Right cardiac atrium (tissue), 5 donors: ENCODE results near the gene LHFPL3. TPM values are rescaled to one million over a fixed set of nuclear protein-coding genes. Genes with fewer than 3 reads are reported as not detected.
A peak's percentile ranks its signal among the peaks of the same experiment; 100 is the strongest.
"Not testable (repeated sequence)": the region's sequence is repeated elsewhere in the genome, so short reads cannot be mapped to it uniquely, and the experiment has no call there.

Experiments
- ATAC-seq, 2 donors: fragments of 200-7000 bp; cut with Tn5 transposase; one replicate each; pipeline versions ENCODE4 v1.8.0 to v1.9.1; 2020; ENCODE audit warnings: moderate library complexity in 2 of 2, mild to moderate bottlenecking in 1 of 2
- DNase-seq, 3 donors: peaks; one replicate each; pipeline ENCODE4 v3.0.0-alpha.2; 2020
- H3K27ac ChIP-seq: one replicate; pipeline ENCODE4 v1.5.1; 2013; ENCODE audit warnings: mild to moderate bottlenecking, low read length, control low read depth, moderate library complexity
- H3K27me3 ChIP-seq: one replicate; pipeline ENCODE4 v1.6.1; 2013; ENCODE audit not compliant: control insufficient read depth, insufficient read depth
- H3K4me1 ChIP-seq: one replicate; pipeline ENCODE4 v1.6.1; 2013; ENCODE audit warnings: low read length; ENCODE audit not compliant: control insufficient read depth, insufficient read depth
- H3K4me3 ChIP-seq: one replicate; pipeline ENCODE4 v1.5.1; 2013; ENCODE audit warnings: low read length, control low read depth
- H3K9me3 ChIP-seq: one replicate; pipeline ENCODE4 v1.6.1; 2013; ENCODE audit warnings: low read length; ENCODE audit not compliant: control insufficient read depth
- WGBS: extraction: QIAGEN DNeasy Blood & Tissue Kit; methylation state at CpG from one replicate; pipeline ENCODE4 v1.1.7; 2013; 5-methylcytosine and 5-hydroxymethylcytosine counted together
- intact Hi-C, 4 donors: fragments of 100-400 bp; cut with DNase I; formaldehyde crosslinking; loops; one replicate each; pipeline versions ENCODE4 v1.11.0 to v1.14.0; 2022 to 2023
- polyA plus RNA-seq: library from polyadenylated mRNA; stranded (reverse); fragments of 200-250 nt; gene quantifications from one replicate; pipeline ENCODE4 v1.2.3, GENCODE V29; 2013
- total RNA-seq, 4 donors: library from RNA; stranded (reverse); fragmentation: NEBNext Ultra II Directional; extraction: Animal tissue kit (Norgen Biotek cat#: 25700); gene quantifications; one replicate each; pipeline ENCODE4 v1.2.1, GENCODE V29; 2021
- donor health status: healthy with polysubstance abuse.
- donor health status: DM: no; HTN: yes; CAD: no.
- donor health status: DM: no; HTN: no; CAD: no.
- donor health status: DM: no; HTN: yes; CAD: no; lungs with severe emphysema.
- donor health status: DM: yes; HTN: yes; CAD: no.

The LHFPL3 gene
- total and polyA plus RNA-seq, 5 donors, result not detected

DNA sequence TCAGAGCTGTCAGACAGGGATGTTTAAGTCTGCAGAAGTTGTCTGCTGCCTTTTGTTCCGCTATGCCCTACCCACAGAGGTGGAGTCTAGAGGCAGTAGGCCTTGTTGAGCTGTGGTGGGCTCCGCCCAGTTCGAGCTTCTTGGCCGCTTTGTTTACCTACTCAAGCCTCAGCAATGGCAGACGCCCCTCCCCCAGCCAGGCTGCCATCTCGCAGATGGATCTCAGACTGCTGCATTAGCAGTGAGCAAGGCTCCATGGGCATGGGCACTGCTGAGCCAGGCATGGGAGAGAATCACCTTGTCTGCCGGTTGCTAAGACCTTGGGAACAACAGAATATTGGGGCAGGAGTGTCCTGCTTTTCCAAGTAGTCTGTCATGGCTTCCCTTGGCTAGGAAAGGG, 267.2 kb downstream of the LHFPL3 start:
- H3K27ac ChIP-seq, H3K4me3 ChIP-seq, H3K4me1 ChIP-seq, DNase-seq, H3K27me3 ChIP-seq, H3K9me3 ChIP-seq, ATAC-seq, intact Hi-C loops: not testable (repeated sequence)
- WGBS, result 76% methylated on average over 7 of the region's 7 CpGs

DNA sequence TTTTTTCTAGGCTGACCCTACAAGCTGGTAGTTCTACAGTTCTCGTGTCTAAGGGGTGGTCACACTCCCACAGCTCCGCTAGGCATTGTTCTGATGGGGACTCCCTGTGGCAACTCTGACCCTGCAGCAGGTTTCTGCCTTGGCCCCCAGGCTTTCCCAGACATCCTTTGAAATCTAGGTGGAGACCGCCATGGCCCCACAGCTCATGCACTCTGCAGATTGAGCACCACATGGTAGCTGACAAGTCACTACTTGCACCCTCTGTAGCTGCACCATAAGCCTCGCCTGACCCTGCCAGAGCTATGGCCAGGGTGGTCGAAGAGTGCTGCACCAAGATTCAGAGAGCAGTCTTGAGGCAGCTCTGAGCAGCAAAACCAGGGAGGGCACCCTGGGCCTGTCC, 275.6 kb downstream of the LHFPL3 start:
- Histone ChIP-seq H3K9me3 (no peaks in the 10 kb centered on the region), H3K4me1 (no peaks in the 10 kb centered on the region), H3K27ac (no peak overlapping the region), H3K27me3 (no peaks in the 10 kb centered on the region), H3K4me3 (no peak overlapping the region)
- intact Hi-C loops, result no loop called here
- 61% methylated on average over 5 of the region's 5 CpGs for WGBS
- ATAC-seq (no peak), DNase-seq (no peak)

DNA sequence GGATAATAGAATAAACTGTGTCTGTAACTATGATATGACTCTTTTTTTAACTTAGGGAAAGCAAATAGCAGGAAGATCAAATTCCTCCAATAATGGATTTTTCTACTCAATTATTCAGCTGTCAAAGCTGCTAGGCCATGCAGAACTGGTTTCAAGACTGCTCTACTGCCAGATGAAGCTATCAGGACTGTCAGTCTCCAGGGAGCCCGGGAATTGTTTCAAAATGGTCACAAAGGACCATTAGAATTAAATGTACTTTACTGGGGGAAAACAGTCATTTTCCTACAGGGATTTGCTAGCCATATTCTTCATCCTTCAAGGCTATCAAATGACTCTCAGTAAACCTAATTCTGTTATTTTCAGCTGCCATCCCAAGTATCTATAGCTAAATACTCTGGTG, 276.3 kb downstream of the LHFPL3 start:
- ATAC-seq (no peak), DNase-seq (no peak)
- H3K4me1 ChIP-seq, result no peaks in the 10 kb centered on the region
- H3K4me3 ChIP-seq, result no peak overlapping the region
- intact Hi-C loops, result no loop called here
- H3K27me3 ChIP-seq, result no peaks in the 10 kb centered on the region
- no peak overlapping the region for H3K27ac ChIP-seq
- 54% methylated on average over 1 of the region's 1 CpG for WGBS
- H3K9me3 ChIP-seq, result no peaks in the 10 kb centered on the region

DNA sequence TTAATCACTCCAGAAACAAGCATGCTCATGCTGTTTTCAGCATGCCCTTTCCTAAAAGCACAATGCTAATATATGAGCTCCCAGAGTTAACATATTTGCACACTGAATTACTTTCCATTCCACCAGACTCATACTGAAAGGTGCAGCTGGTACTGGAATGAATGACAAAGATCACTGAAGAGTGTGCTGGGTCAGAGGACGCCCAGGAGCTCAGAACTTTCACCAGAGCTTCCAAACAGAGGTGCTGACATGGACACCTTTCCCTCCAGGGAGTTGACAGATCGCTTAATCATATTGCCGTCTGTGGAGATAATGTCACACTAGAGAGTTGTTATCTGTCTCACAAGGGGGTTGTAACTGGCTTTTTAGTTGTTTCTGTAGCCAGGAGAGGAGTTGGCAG, 292.9 kb downstream of the LHFPL3 start:
- Histone ChIP-seq H3K9me3 (no peaks in the 10 kb centered on the region), H3K27ac (no peak overlapping the region), H3K4me1 (no peaks in the 10 kb centered on the region), H3K4me3 (no peak overlapping the region), H3K27me3 (no peaks in the 10 kb centered on the region)
- ATAC-seq (no peak), DNase-seq (no peak)
- 17% methylated on average over 3 of the region's 3 CpGs for WGBS
- intact Hi-C loops, result no loop called here

DNA sequence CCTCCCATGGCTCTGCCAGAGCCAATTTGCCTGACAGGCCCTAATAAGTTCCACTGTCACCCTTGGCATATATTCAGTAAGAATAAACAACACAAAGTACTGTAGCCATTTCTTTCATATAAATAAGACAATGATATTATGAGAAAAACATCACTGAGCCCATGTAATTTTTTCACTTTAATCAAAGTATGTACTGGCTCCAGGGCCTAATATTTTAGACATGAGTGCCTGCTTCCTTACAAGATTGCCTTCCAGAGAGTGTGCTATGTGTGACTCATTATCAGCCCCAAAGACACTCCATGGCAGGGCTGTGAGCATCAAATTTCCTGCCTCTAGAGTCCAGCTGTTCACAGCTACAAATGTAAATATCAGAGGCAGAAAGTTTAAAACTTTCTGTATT, 297.6 kb downstream of the LHFPL3 start:
- Histone ChIP-seq H3K4me3 (no peak overlapping the region), H3K4me1 (no peaks in the 10 kb centered on the region), H3K27ac (no peak overlapping the region), H3K9me3 (no peaks in the 10 kb centered on the region), H3K27me3 (no peaks in the 10 kb centered on the region)
- intact Hi-C loops, result no loop called here
- no peak for ATAC-seq
- DNase-seq, result no peak

DNA sequence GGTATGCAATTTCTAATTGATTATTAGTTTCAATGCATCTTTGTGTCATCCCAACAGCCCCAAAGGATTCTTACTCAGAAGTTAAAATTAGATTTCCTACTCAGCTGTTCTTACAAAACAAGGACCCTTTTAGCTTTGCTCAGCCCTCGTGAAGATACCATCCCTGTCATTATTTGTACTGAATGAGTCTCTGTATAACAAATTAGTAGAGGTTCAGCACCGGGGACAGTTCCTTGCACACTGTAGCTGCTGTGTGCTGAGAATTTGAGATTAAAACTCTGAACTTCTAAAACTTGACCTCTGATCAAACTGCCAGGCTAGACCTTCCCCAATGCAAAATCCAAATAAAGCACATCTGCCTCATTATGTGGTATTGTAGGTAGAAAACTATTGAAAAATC, 299.1 kb downstream of the LHFPL3 start:
- no peak for ATAC-seq
- 3% methylated on average over 2 of the region's 2 CpGs for WGBS
- no peaks in the 10 kb centered on the region for H3K9me3 ChIP-seq
- H3K4me1 ChIP-seq, result no peaks in the 10 kb centered on the region
- peak in 2 of 3 donors; percentile 6 to 35 for DNase-seq
- no peaks in the 10 kb centered on the region for H3K27me3 ChIP-seq
- no peak overlapping the region for H3K27ac ChIP-seq
- intact Hi-C loops, result no loop called here
- no peak overlapping the region for H3K4me3 ChIP-seq

DNA sequence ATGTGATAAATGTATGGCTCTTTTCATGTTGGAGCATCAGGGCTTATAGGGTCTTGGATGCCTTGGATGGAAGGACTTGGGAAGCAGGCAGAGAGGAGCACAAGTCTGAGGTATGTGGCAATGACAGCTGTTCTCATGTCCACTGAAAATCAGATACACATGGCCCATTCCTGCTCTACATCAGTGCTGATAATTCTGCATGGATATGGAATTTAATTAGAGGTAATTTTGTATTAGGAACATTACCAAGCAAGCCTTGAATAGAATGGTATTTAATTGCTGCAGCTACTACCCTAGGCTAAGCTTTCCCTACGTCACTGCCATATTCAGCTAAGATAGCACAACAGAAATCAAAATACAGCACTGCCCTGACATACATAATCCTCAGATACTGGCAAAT, 299.6 kb downstream of the LHFPL3 start:
- intact Hi-C loops, result no loop called here
- 74% methylated on average over 1 of the region's 1 CpG for WGBS
- Histone ChIP-seq H3K4me3 (no peak overlapping the region), H3K9me3 (no peaks in the 10 kb centered on the region), H3K4me1 (no peaks in the 10 kb centered on the region), H3K27ac (no peak overlapping the region), H3K27me3 (no peaks in the 10 kb centered on the region)
- ATAC-seq (no peak), DNase-seq (no peak)

DNA sequence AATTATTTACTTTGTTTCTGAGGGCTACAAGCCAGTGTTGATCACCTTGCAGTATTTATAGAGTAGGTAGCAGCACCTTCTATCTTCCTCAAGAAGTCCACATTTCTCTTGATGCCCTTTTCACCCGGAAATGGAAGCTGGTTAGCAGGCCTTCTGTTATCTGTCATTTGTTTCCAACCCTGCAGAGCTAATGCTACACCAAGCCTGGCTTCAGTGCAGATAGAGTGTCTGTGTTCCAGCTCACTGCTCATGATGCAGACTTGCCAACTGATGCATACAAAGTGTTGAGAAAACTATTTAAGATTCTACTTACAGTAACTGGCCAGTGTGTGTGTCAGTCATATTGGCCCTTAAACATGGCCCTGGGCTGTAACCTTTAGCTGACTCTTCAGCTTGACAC, 301.0 kb downstream of the LHFPL3 start:
- Histone ChIP-seq H3K27ac (no peak overlapping the region), H3K4me3 (no peak overlapping the region), H3K9me3 (no peaks in the 10 kb centered on the region), H3K4me1 (no peaks in the 10 kb centered on the region), H3K27me3 (no peaks in the 10 kb centered on the region)
- intact Hi-C loops, result no loop called here
- ATAC-seq, result no peak
- 48% methylated on average over 1 of the region's 1 CpG for WGBS
- no peak for DNase-seq

DNA sequence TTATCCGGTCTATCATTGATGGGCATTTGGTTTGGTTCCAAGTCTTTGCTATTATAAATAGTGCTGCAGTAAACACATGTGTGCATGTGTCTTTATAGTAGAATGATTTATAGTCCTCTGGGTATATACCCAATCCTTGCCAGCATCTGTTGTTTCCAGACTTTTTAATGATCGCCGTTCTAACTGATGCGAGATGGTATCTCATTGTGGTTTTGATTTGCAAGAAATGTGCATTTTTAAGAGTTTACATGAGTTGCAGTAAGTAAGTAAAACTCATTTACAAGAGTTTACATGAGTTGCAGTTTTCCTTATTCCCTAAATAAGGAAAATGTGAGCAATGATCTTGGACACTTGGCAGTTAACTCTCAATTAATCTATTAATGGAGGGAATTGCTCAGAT, 312.1 kb downstream of the LHFPL3 start:
- DNase-seq (no peak), ATAC-seq (no peak)
- Histone ChIP-seq H3K9me3 (no peaks in the 10 kb centered on the region), H3K27me3 (no peaks in the 10 kb centered on the region), H3K4me1 (no peaks in the 10 kb centered on the region), H3K27ac (no peak overlapping the region), H3K4me3 (no peak overlapping the region)
- intact Hi-C loops, result no loop called here
- 89% methylated on average over 4 of the region's 4 CpGs for WGBS

DNA sequence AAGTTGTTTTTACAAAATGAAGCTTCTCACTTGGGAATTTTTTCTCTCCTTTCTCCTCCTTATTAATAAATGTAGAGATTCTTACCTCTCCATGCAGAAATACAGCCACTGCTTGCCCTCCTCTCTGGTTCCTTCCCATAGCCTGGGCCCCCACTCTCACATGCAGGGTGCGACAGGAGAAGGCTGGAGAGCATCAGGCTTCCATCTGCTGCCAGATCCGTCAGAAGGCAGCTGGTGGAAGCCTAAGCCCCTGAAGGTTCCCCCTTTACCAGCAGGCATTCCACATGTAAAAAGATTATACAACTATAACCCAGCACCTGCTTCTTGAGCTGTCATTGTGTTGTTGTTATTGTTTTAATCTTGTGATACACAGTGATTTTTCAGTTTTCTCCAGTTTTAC, 314.2 kb downstream of the LHFPL3 start:
- Histone ChIP-seq H3K4me1 (no peaks in the 10 kb centered on the region), H3K9me3 (no peaks in the 10 kb centered on the region), H3K27ac (no peak overlapping the region), H3K27me3 (no peaks in the 10 kb centered on the region), H3K4me3 (no peak overlapping the region)
- DNase-seq (no peak), ATAC-seq (no peak)
- intact Hi-C loops, result no loop called here
- 33% methylated on average over 2 of the region's 2 CpGs for WGBS

DNA sequence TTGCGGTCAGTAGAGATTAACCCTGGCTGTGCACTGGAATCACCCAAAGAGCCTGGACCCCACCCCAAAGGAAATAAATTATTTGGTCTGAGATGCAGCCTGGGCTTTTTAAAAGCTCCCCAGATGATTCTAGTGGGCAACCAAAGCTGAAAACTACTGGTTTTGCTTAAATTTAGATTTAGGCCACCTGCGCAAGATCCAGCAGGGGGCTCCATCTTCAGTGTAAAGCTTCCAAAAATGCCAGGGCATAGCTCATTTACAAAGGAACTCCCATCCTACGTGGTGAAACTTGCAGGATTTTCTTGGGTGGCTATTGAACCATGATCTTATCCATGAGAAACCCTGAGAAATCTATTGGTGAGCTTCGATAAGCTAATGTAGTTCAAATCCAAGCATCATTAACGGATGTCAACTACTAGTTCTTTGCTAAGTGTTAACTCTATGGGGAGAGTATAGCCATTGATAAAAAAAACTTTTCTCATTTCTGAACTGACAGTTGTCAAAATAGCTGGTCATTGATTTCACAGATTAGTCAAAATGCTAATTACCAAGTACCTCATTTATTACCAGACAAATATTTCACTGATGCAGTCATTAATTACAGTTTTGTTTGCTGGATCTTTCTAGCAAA, 315.3 kb downstream of the LHFPL3 start:
- Histone ChIP-seq H3K27me3 (no peaks in the 10 kb centered on the region), H3K27ac (no peak overlapping the region), H3K9me3 (no peaks in the 10 kb centered on the region), H3K4me1 (no peaks in the 10 kb centered on the region), H3K4me3 (no peak overlapping the region)
- WGBS, result 46% methylated on average over 5 of the region's 5 CpGs
- intact Hi-C loops, result no loop called here
- ATAC-seq, result no peak
- no peak for DNase-seq

DNA sequence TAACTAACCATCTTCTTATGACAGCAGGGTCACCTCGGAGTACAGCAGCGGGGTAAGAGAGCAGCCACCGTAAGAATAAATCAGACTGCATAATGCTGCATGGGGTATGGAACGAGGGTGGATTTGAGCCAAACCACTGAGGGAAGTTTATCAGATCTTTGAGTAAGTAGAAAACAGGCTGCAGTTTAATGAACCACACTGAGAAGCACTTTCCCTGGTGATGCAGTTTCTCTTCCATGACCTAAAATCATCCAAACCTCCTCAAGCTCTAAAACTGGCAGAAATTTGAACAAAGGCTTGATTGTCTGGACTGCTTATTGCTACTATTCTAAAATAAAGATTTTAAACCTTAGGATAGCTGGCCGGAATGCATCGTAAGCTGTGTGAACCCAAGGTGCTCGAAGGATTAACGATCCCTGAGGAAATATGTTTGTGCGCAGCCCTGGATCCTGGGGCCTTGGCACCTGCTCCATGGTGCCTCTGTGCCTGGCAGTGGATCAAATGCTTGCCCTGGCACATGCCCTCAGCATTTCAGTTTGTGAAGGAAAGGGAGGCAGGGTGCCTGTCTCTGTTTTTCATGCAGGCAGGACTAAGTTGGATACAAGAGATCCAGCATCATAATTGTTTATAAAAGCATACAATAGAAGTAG, 322.7 kb downstream of the LHFPL3 start:
- 65% methylated on average over 9 of the region's 9 CpGs for WGBS
- ATAC-seq (no peak), DNase-seq (peak in 1 of 3 donors; percentile 31)
- Histone ChIP-seq H3K27ac (no peak overlapping the region), H3K27me3 (no peaks in the 10 kb centered on the region), H3K9me3 (no peaks in the 10 kb centered on the region), H3K4me1 (no peaks in the 10 kb centered on the region), H3K4me3 (no peak overlapping the region)
- intact Hi-C loops, result no loop called here
